Measurements from ENCODE around the gene ZNHIT2. TPM values are rescaled to one million over a fixed set of nuclear protein-coding genes. Genes with fewer than 3 reads are reported as not detected.

Gene ZNHIT2
- total RNA-seq, 1 experiment from 2014 or later, result 27.1 TPM

- in situ Hi-C loops (cut with HindIII; ENCODE audit: low pct_unique_long_range_greater_than_20kb, low sequenced_read_pairs), result no loop called here
- H3K36me3 ChIP-seq (ENCODE audit: control insufficient read depth, insufficient read depth, low read length), result no peaks in the 10 kb centered on the region
- ATAC-seq, result peak; percentile 8
- CTCF ChIA-PET, result interaction anchor here (0.6 to 1.5 kb wide), 12 partner anchors 9 to 293 kb away, joined by 3 to 6 read pairs (median 3); partner anchors contain the start of genes ARL2, FAU and MRPL49
- no peaks in the 10 kb centered on the region for H3K9me3 ChIP-seq (ENCODE audit: control insufficient read depth, insufficient read depth, low read depth, low read length)
- DNase-seq (ENCODE audit: low read depth, low spot score), result no peak
- POLR2A ChIA-PET, result no interaction called here
- TF ChIP-seq TCF7L2 (IDR thresholded peaks at IDR 0.05; ENCODE audit: low read depth, low read length) (no peak), POLR2AphosphoS5 (IDR thresholded peaks at IDR 0.05; ENCODE audit: low read depth, low read length) (no peak), REST (IDR thresholded peaks at IDR 0.05; ENCODE audit: insufficient read depth in 1 of 2, low read depth in 2 of 2, low read length in 1 of 2) (no peak), CTCF (IDR thresholded peaks at IDR 0.05) (no peak), SIN3A (IDR thresholded peaks at IDR 0.05; ENCODE audit: borderline replicate concordance, insufficient read depth, low read depth, low read length) (no peak)
- BruUV-seq (replicated peaks), result no TSS peak
- intact Hi-C loops (cut with micrococcal nuclease; ENCODE audit: unreplicated experiment), result loop anchor here (10.0 kb wide), 1 partner anchor 266 kb away; the partner anchor contains the start of gene CDC42BPG
- peak overlapping the region in 1 of 2 experiments; percentile 72; a peak in 2 of 4 replicates for H3K4me3 ChIP-seq (ENCODE audit: low read depth in 2 of 2, low read length in 2 of 2)
- peaks cover 27% of the 10 kb centered on the region for H3K4me1 ChIP-seq (ENCODE audit: control insufficient read depth, insufficient read depth, low read length)
- no peaks in the 10 kb centered on the region for H3K27me3 ChIP-seq (ENCODE audit: control insufficient read depth, insufficient read depth, low read length)
- H3K27ac ChIP-seq (ENCODE audit: low read length), result no peak overlapping the region
These were observed 6.2 kb downstream of the ZNHIT2 start for GRCh38 chr11:65111159-65111743.

GRCh38 chr11:65110354-65110861 is 7.1 kb downstream of the ZNHIT2 start:
- peak overlapping the region; percentile 25 for H3K27ac ChIP-seq (ENCODE audit: low read length)
- H3K4me3 ChIP-seq (ENCODE audit: low read depth in 2 of 2, low read length in 2 of 2), result no peak overlapping the region
- no peaks in the 10 kb centered on the region for H3K36me3 ChIP-seq (ENCODE audit: control insufficient read depth, insufficient read depth, low read length)
- H3K9me3 ChIP-seq (ENCODE audit: control insufficient read depth, insufficient read depth, low read depth, low read length), result no peaks in the 10 kb centered on the region
- ATAC-seq, result peak; percentile 68
- TF ChIP-seq POLR2AphosphoS5 (IDR thresholded peaks at IDR 0.05; ENCODE audit: low read depth, low read length) (peak; percentile 66; the same call in 1 of the 2 replicates), TCF7L2 (IDR thresholded peaks at IDR 0.05; ENCODE audit: low read depth, low read length) (peak; percentile 45), REST (IDR thresholded peaks at IDR 0.05; ENCODE audit: insufficient read depth in 1 of 2, low read depth in 2 of 2, low read length in 1 of 2) (no peak), CTCF (IDR thresholded peaks at IDR 0.05) (peak; percentile 99), SIN3A (IDR thresholded peaks at IDR 0.05; ENCODE audit: borderline replicate concordance, insufficient read depth, low read depth, low read length) (no peak)
- H3K27me3 ChIP-seq (ENCODE audit: control insufficient read depth, insufficient read depth, low read length), result no peaks in the 10 kb centered on the region
- ChIA-PET POLR2A (interaction anchor here (1.0 kb wide), 1 partner anchor 8 kb away, joined by 6 read pairs; no protein-coding TSS in a partner anchor), CTCF (interaction anchor here (0.9 to 1.5 kb wide), 7 partner anchors 9 to 256 kb away, joined by 3 to 6 read pairs (median 3); partner anchors contain the start of gene ARL2)
- BruUV-seq (replicated peaks), result no TSS peak
- peaks cover 21% of the 10 kb centered on the region for H3K4me1 ChIP-seq (ENCODE audit: control insufficient read depth, insufficient read depth, low read length)
- intact Hi-C loops (cut with micrococcal nuclease; ENCODE audit: unreplicated experiment) (loop anchor here (10.0 kb wide), 1 partner anchor 266 kb away; the partner anchor contains the start of gene CDC42BPG), in situ Hi-C loops (cut with HindIII; ENCODE audit: low pct_unique_long_range_greater_than_20kb, low sequenced_read_pairs) (no loop called here)
- DNase-seq (ENCODE audit: low read depth, low spot score), result peak; percentile 80

Measured in Panc1 (cell line).